ENCODE data around the gene PHF21A.

- TF ChIP-seq CTCF (IDR thresholded peaks at IDR 0.05; ENCODE audit: borderline replicate concordance, extremely low read depth, low read length, poor library complexity, severe bottlenecking) (no peak), EZH2 (IDR thresholded peaks at IDR 0.05; ENCODE audit: borderline replicate concordance, low read depth, low read length, severe bottlenecking) (no peak)
These were observed 199.5 kb downstream of the PHF21A start for GRCh38 chr11:45921561-45922424.

Data from DND-41 (cell line).